ENCODE results near the gene SLC15A3.

Gene SLC15A3

GRCh38 chr11:60944490-60945294 is 7.3 kb downstream of the SLC15A3 start:
- DNase-seq, result peak; percentile 14

GRCh38 chr11:60942970-60943565 is 8.9 kb downstream of the SLC15A3 start:
- DNase-seq, result no peak

- no peak for DNase-seq
Measured at GRCh38 chr11:60942219-60942618, 9.8 kb downstream of the SLC15A3 start.

GRCh38 chr11:60941371-60942119 is 10.4 kb downstream of the SLC15A3 start:
- no peak for DNase-seq

GRCh38 chr11:60939855-60940254 is 12.1 kb downstream of the SLC15A3 start:
- DNase-seq, result no peak

- no peak for DNase-seq
Measured at GRCh38 chr11:60939301-60939700, 12.7 kb downstream of the SLC15A3 start.

GRCh38 chr11:60938500-60938899 is 13.5 kb downstream of the SLC15A3 start:
- DNase-seq, result no peak

GRCh38 chr11:60937811-60938210 is 14.2 kb downstream of the SLC15A3 start:
- DNase-seq, result no peak

GRCh38 chr11:60937144-60937527 is 14.8 kb downstream of the SLC15A3 start:
- no peak for DNase-seq

GRCh38 chr11:60936467-60937143 is 15.4 kb downstream of the SLC15A3 start:
- no peak for DNase-seq

GRCh38 chr11:60935676-60936442 is 16.1 kb downstream of the SLC15A3 start:
- DNase-seq, result no peak

- DNase-seq, result no peak
Measured at GRCh38 chr11:60934790-60935605, 17.0 kb downstream of the SLC15A3 start.

GRCh38 chr11:60934124-60934789 is 17.7 kb downstream of the SLC15A3 start:
- DNase-seq, result no peak

GRCh38 chr11:60933416-60934123 is 18.4 kb downstream of the SLC15A3 start:
- DNase-seq, result no peak

GRCh38 chr11:60932605-60933356 is 19.2 kb downstream of the SLC15A3 start:
- no peak for DNase-seq

- no peak for DNase-seq
Measured at GRCh38 chr11:60931917-60932316, 20.1 kb downstream of the SLC15A3 start.

GRCh38 chr11:60930394-60930793 is 21.6 kb downstream of the SLC15A3 start:
- DNase-seq, result no peak

- no peak for DNase-seq
Measured at GRCh38 chr11:60929764-60930163, 22.2 kb downstream of the SLC15A3 start.

GRCh38 chr11:60928563-60929001 is 23.4 kb downstream of the SLC15A3 start:
- DNase-seq, result no peak

Measured in CD4-positive, alpha-beta T cell treated with Interleukin-6 for 4 hours (primary cell).